ENCODE results near the gene CENPC. TPM values are rescaled to one million over a fixed set of nuclear protein-coding genes. Genes with fewer than 3 reads are reported as not detected.
"Not testable (repeated sequence)": the region's sequence is repeated elsewhere in the genome, so short reads cannot be mapped to it uniquely, and the experiment has no call there.

The CENPC gene
- total RNA-seq, 2 donors from 2014 or later: 14.7 to 16.7 TPM

DNA sequence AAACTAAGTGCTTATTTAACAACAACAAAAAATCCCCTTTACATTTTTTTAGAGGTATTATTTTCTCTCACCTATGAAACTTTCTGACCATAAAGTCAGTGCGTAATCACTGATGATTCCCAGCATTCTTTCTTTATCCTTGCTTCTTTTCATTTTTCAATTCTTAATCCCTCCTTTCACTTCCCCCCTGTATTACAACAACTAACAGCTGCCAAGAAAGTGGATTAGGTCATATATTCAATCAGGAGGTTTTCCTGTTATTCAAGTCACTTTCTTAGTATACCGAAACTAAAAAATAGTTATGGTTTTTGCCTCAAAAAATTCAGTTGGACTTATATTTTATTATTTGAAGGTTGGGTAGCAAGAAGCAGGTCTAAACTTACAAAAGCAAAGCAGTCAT, 11.1 kb upstream of the CENPC start:
- ATAC-seq (no peak), DNase-seq (no peak)
- intact Hi-C loops (cut with DNase I, micrococcal nuclease): no loop called here

DNA sequence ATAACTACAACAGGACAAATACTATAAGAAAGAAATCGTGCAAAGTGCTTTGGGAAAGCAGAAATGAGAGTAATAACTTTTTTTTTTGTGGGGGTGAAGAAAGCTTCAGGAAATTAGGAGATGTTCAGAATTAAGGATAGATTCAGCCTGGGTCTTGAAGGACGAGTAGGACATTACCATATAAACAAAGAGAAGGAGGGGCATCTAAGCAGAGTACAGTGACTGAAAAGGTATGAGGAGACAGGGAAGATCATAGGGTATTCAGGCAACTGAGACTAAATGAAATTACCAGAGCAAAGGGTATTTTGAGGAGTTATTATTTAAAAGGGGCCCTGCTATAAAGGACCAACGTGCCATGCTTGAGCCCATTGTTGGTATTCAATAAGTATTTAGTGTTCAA, 10.1 kb upstream of the CENPC start:
- ATAC-seq: no peak

DNA sequence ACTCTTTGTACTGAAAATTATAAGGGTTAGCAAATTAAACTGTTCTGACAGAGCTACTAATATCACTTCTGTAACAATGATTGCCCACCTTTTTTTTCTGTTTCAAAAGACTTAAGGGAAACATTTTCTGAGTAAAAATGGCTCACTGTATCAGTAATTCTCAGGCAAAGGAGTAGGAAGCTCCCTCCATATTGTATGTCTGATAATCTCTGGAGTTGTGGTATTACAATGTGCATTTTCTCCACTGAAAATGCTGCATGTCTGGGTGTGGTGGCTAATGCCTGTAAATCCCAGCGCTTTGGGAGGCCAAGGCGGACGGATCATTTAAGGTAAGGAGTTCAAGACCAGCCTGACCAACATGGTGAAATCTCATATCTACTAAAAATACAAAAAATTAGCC, 8.8 kb upstream of the CENPC start:
- no peak for ATAC-seq
- intact Hi-C loops (cut with DNase I, micrococcal nuclease): no loop called here
- DNase-seq: no peak

More for the DNA sequence above, 10.1 kb upstream of the CENPC start:
- no peak for DNase-seq
- intact Hi-C loops (cut with DNase I, micrococcal nuclease): no loop called here

DNA sequence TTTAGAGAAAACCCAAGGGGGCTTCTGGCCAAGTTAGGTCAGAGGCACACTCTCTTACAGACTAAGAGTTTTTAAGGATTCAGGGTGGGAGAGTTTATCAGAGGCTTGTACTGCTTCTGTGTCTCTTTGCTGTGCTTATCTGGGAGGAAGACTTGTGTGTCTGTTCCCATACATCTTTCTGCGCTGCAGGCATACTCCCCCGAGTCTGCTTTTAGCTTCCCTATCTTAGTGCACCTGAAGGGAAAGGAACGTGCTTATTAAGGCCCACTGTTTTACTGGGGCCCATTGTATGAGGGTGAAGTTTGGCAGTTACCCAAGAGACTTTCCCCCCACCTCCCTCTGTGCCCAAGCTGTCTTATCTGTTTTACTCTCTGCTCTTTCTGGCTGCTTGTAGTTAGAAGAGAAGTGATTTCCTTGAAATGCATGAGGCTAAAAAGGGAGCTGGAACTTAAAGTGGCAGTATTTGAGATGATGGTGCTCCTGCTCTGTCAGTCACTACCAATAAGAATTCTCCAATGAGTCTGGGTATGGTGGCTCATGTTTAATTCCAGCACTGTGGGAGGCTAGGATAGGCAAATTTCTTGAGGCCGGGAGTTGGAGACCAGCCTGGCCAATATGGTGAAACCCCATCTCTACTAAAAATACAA, 7.0 kb upstream of the CENPC start:
- intact Hi-C loops (cut with DNase I, micrococcal nuclease); ATAC-seq; DNase-seq: not testable (repeated sequence)

- no peak for DNase-seq
- intact Hi-C loops (cut with DNase I, micrococcal nuclease): no loop called here
- no peak for ATAC-seq
Measured at GRCh38 chr4:67550857-67551256, 5.6 kb upstream of the CENPC start.

- ATAC-seq: no peak
- intact Hi-C loops (cut with DNase I, micrococcal nuclease): no loop called here
- no peak for DNase-seq
Measured at GRCh38 chr4:67550451-67550850, 5.1 kb upstream of the CENPC start.

DNA sequence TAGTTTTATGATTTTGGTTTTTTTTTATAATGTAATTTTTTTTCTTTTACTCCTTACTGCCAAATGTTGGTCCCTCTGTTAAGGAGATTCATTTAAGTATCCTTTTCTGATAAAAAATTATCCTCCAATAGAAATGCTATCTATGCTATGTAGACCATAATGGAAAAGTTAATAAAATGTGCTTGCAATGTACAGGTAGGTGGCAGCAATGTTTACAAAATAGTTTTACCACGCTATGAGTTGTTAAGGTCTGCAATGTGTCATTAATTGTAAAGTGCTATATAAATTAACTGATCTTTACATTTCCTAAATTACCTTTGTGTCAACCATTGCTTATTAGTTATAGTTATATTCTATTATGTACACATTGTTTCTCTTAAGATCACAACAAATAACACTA, 3.8 kb upstream of the CENPC start:
- DNase-seq: no peak
- ATAC-seq: no peak
- intact Hi-C loops (cut with DNase I, micrococcal nuclease): no loop called here

- DNase-seq (no peak), ATAC-seq (no peak)
- intact Hi-C loops (cut with DNase I, micrococcal nuclease): no loop called here
Measured at GRCh38 chr4:67546971-67547370, 1.7 kb upstream of the CENPC start.

DNA sequence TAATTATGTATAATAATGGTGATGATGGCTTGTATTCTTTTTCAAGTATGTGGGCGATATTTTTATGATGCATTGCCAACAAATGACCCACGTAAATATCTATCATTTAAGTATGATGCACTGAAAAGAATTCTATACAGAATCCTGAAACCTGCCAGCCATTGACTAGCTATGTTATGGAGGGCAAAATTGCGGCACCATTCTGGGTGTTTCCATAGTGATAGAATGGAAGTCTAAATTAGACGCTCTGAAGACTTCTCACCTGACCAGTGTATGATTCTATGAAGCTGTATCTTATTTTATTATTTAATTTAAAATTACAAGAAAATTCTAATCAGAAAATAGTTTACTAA, 677 bp upstream of the CENPC start:
- ATAC-seq (no peak), DNase-seq (no peak)
- intact Hi-C loops (cut with DNase I, micrococcal nuclease): no loop called here

- intact Hi-C loops (cut with DNase I, micrococcal nuclease): no loop called here
- ATAC-seq (no peak), DNase-seq (no peak)
Measured at GRCh38 chr4:67542076-67542475, 3.2 kb downstream of the CENPC start.

- no peak for ATAC-seq
- intact Hi-C loops (cut with DNase I, micrococcal nuclease): no loop called here
Measured at GRCh38 chr4:67539830-67540229, 5.5 kb downstream of the CENPC start.

GRCh38 chr4:67535280-67535840, 9.9 kb downstream of the CENPC start:
- ATAC-seq (no peak), DNase-seq (no peak)
- intact Hi-C loops (cut with DNase I, micrococcal nuclease): no loop called here

More at GRCh38 chr4:67539830-67540229, 5.5 kb downstream of the CENPC start:
- no peak for DNase-seq

- DNase-seq: no peak
- intact Hi-C loops (cut with DNase I, micrococcal nuclease): no loop called here
- no peak for ATAC-seq
Measured at GRCh38 chr4:67533112-67533511, 12.2 kb downstream of the CENPC start.

DNA sequence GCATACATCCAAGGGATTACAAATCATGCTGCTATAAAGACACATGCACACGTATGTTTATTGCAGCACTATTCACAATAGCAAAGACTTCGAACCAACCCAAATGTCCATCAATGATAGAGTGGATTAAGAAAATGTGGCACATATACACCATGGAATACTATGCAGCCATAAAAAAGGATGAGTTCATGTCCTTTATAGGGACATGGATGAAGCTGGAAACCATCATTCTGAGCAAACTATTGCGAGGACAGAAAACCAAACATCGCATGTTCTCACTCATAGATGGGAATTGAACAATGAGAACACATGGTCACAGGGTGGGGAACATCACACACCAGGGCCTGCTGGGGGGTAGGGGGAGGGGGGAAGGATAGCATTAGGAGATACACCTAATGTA, 12.9 kb downstream of the CENPC start:
- ATAC-seq; intact Hi-C loops (cut with DNase I, micrococcal nuclease); DNase-seq: not testable (repeated sequence)

- DNase-seq (no peak), ATAC-seq (no peak)
- intact Hi-C loops (cut with DNase I, micrococcal nuclease): no loop called here
Measured at GRCh38 chr4:67531379-67531962, 13.8 kb downstream of the CENPC start.

- intact Hi-C loops (cut with DNase I, micrococcal nuclease); ATAC-seq; DNase-seq: not testable (repeated sequence)
Measured at GRCh38 chr4:67524140-67524539, 21.2 kb downstream of the CENPC start.

- no peak for ATAC-seq
- intact Hi-C loops (cut with DNase I, micrococcal nuclease): no loop called here
Measured at GRCh38 chr4:67522851-67523671, 22.2 kb downstream of the CENPC start.

DNA sequence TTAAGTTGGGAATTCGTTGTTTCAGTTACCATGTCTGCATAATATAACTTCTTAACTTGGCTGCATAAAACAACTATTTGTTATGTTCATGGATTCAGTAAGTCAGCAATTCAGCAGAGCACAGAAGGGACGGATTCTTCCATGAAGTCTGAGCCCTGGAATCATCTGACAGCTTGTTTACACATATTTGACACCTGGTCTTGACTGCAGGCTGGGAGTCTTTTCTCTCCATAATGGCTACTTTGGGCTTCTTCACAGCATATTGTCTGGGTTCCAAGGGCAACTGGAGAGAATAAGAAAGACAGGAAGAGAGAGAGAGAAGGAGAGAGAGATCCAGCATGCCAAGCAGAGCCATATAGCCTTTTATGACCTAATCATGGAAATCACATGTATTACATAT, 23.1 kb downstream of the CENPC start:
- DNase-seq (no peak), ATAC-seq (no peak)
- intact Hi-C loops (cut with DNase I, micrococcal nuclease): no loop called here

More at GRCh38 chr4:67522851-67523671, 22.2 kb downstream of the CENPC start:
- DNase-seq: no peak

DNA sequence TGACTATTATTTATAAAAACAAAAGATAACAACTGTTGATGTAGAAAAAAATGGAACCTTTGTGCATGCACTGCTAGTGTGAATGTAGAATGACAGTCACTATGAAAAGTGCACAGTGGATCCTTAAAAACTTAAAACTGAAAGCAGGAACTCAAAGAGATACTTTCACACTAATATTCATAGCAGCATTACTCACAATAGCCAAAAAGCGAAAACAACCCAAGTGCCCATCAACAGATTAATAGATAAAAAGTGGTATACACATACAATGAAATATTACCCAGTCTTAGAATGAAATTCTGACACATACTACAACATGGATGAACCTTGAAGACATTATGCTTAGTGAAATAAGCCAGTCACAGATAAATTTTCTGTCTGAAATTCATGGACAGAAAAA, 23.8 kb downstream of the CENPC start:
- intact Hi-C loops (cut with DNase I, micrococcal nuclease): no loop called here
- ATAC-seq (no peak), DNase-seq (no peak)

DNA sequence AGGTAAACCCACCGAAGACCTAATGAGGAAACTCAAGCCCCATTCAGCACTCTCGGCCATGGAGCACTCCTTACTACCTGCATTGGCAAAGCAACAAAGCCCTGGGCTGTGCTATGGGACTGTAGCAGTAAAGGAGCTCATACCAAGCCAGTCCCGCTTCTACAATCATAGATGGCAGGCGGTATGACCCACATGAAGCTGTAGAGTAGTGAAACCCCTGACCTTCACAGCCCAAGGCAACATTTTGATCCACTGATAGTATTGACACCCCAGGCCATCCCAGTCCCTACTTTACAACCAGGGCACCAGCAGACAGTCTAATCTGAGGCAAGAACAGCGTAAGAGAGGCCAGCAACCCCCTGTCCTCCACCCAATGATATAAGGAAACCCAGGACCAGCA, 25.2 kb downstream of the CENPC start:
- intact Hi-C loops (cut with DNase I, micrococcal nuclease): no loop called here

More for the DNA sequence above, 25.2 kb downstream of the CENPC start:
- DNase-seq (no peak), ATAC-seq (no peak)
